ENCODE results near the gene EWSR1. TPM values are rescaled to one million over a fixed set of nuclear protein-coding genes. Genes with fewer than 3 reads are reported as not detected.

Gene EWSR1
- total and polyA plus RNA-seq, 7 experiments from 2014 or later: 189 to 366 (median 263) TPM

GRCh38 chr22:29325356-29325755 lies 57.3 kb downstream of the EWSR1 start:
- no peak for DNase-seq
- H3K4me3 Mint-ChIP-seq: no peak overlapping the region
- no peak overlapping the region for H3K4me3 ChIP-seq (ENCODE audit: low read length)
- no peaks in the 10 kb centered on the region for H3K9me3 ChIP-seq (ENCODE audit: control insufficient read depth in 2 of 3, low read length in 3 of 3)
- no peaks in the 10 kb centered on the region for H3K27me3 Mint-ChIP-seq
- H3K36me3 ChIP-seq (ENCODE audit: control insufficient read depth in 2 of 3, insufficient read depth in 3 of 3, low read length in 3 of 3): peaks cover 0 to 41% (median 0%) of the 10 kb centered on the region in 3 experiments
- H3K27ac ChIP-seq (ENCODE audit: low read depth, low read length): no peak overlapping the region
- H3K4me1 Mint-ChIP-seq: peaks cover 0 to 7% (median 0%) of the 10 kb centered on the region in 7 donors
- CTCF ChIA-PET: no interaction called here
- H3K27me3 ChIP-seq (ENCODE audit: control insufficient read depth in 2 of 2, insufficient read depth in 2 of 2, low read length in 2 of 2): no peaks in the 10 kb centered on the region
- POLR2A ChIA-PET: no interaction called here
- no peak for ATAC-seq
- H3K4me1 ChIP-seq (ENCODE audit: control insufficient read depth in 2 of 2, insufficient read depth in 2 of 2, low read length in 2 of 2): no peaks in the 10 kb centered on the region
- H3K9me3 Mint-ChIP-seq: no peaks in the 10 kb centered on the region
- intact Hi-C loops (cut with micrococcal nuclease): no loop called here
- peaks cover 0 to 8% (median 0%) of the 10 kb centered on the region in 5 donors for H3K36me3 Mint-ChIP-seq
- no peak overlapping the region for H3K27ac Mint-ChIP-seq

- ChIA-PET POLR2A (no interaction called here), CTCF (no interaction called here)
- peaks cover 0 to 7% (median 0%) of the 10 kb centered on the region in 7 donors for H3K4me1 Mint-ChIP-seq
- H3K4me3 Mint-ChIP-seq: no peak overlapping the region
- ATAC-seq (no peak), DNase-seq (no peak)
- H3K27ac ChIP-seq (ENCODE audit: low read depth, low read length): no peak overlapping the region
- no peaks in the 10 kb centered on the region for H3K27me3 ChIP-seq (ENCODE audit: control insufficient read depth in 2 of 2, insufficient read depth in 2 of 2, low read length in 2 of 2)
- H3K27me3 Mint-ChIP-seq: no peaks in the 10 kb centered on the region
- no peaks in the 10 kb centered on the region for H3K9me3 ChIP-seq (ENCODE audit: control insufficient read depth in 2 of 3, low read length in 3 of 3)
- no peak overlapping the region for H3K4me3 ChIP-seq (ENCODE audit: low read length)
- H3K36me3 ChIP-seq (ENCODE audit: control insufficient read depth in 2 of 3, insufficient read depth in 3 of 3, low read length in 3 of 3): peaks cover 0 to 46% (median 0%) of the 10 kb centered on the region in 3 experiments
- no peaks in the 10 kb centered on the region for H3K9me3 Mint-ChIP-seq
- H3K36me3 Mint-ChIP-seq: peaks cover 0 to 8% (median 0%) of the 10 kb centered on the region in 5 donors
- intact Hi-C loops (cut with micrococcal nuclease): no loop called here
- H3K27ac Mint-ChIP-seq: no peak overlapping the region
- H3K4me1 ChIP-seq (ENCODE audit: control insufficient read depth in 2 of 2, insufficient read depth in 2 of 2, low read length in 2 of 2): no peaks in the 10 kb centered on the region
These were observed 57.8 kb downstream of the EWSR1 start for GRCh38 chr22:29325785-29326315.

GRCh38 chr22:29326481-29326880 lies 58.4 kb downstream of the EWSR1 start:
- Mint-ChIP-seq H3K27ac (peak overlapping the region in 2 of 9 donors; percentile 14 to 17), H3K36me3 (peaks cover 0 to 8% (median 0%) of the 10 kb centered on the region in 5 donors), H3K27me3 (no peaks in the 10 kb centered on the region), H3K4me3 (no peak overlapping the region), H3K9me3 (no peaks in the 10 kb centered on the region), H3K4me1 (peaks cover 0 to 7% (median 0%) of the 10 kb centered on the region in 7 donors)
- intact Hi-C loops (cut with micrococcal nuclease): no loop called here
- Histone ChIP-seq H3K9me3 (ENCODE audit: control insufficient read depth in 2 of 3, low read length in 3 of 3) (no peaks in the 10 kb centered on the region), H3K4me3 (ENCODE audit: low read length) (no peak overlapping the region), H3K27me3 (ENCODE audit: control insufficient read depth in 2 of 2, insufficient read depth in 2 of 2, low read length in 2 of 2) (no peaks in the 10 kb centered on the region), H3K4me1 (ENCODE audit: control insufficient read depth in 2 of 2, insufficient read depth in 2 of 2, low read length in 2 of 2) (no peaks in the 10 kb centered on the region), H3K27ac (ENCODE audit: low read depth, low read length) (no peak overlapping the region), H3K36me3 (ENCODE audit: control insufficient read depth in 2 of 3, insufficient read depth in 3 of 3, low read length in 3 of 3) (peaks cover 0 to 52% (median 0%) of the 10 kb centered on the region in 3 experiments)
- CTCF ChIA-PET: no interaction called here
- ATAC-seq (no peak), DNase-seq (no peak)
- POLR2A ChIA-PET: no interaction called here

DNA sequence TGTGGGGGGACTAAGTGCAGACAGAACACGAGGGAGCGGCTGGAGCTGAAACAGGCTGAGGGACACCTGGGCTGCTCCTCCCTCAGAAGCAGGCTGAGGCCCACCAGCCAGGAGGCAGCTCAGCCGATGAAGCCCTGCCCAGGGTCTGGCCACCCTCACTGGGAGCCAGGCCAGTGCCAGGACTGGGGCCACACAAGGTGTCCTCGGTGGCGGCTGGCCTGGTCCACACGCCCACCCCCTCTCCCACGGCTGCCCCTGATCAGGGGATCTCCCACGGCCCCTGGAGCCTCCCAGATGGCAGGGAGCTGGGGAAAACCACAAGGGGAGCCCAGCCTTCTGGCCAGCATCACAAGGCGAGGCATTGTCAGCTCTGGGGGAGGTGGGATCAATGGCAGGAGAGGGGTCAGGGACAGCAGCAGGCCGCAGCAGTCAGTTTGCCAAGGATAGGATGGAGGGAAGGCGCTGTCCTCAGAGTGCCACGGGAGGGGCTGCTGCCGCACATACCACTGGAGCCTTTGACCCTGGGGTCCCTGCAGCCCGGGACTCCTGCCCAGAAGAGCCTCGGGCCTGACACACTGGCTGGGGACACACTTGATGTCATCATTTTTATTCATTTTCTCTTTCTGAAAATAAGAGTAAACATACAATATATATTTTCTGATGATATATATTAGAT lies 59.2 kb downstream of the EWSR1 start:
- Mint-ChIP-seq H3K4me1 (peaks cover 0 to 7% (median 0%) of the 10 kb centered on the region in 7 donors), H3K27ac (no peak overlapping the region), H3K9me3 (peaks cover 0 to 1% (median 0%) of the 10 kb centered on the region in 11 donors), H3K27me3 (no peaks in the 10 kb centered on the region), H3K36me3 (peaks cover 0 to 8% (median 0%) of the 10 kb centered on the region in 5 donors), H3K4me3 (no peak overlapping the region)
- H3K36me3 ChIP-seq (ENCODE audit: control insufficient read depth in 2 of 3, insufficient read depth in 3 of 3, low read length in 3 of 3): peaks cover 0 to 59% (median 0%) of the 10 kb centered on the region in 3 experiments
- POLR2A ChIA-PET: no interaction called here
- no peak overlapping the region for H3K4me3 ChIP-seq (ENCODE audit: low read length)
- H3K9me3 ChIP-seq (ENCODE audit: control insufficient read depth in 2 of 3, low read length in 3 of 3): no peaks in the 10 kb centered on the region
- H3K27me3 ChIP-seq (ENCODE audit: control insufficient read depth in 2 of 2, insufficient read depth in 2 of 2, low read length in 2 of 2): no peaks in the 10 kb centered on the region
- CTCF ChIA-PET: no interaction called here
- no peak for ATAC-seq
- intact Hi-C loops (cut with micrococcal nuclease): no loop called here
- H3K4me1 ChIP-seq (ENCODE audit: control insufficient read depth in 2 of 2, insufficient read depth in 2 of 2, low read length in 2 of 2): no peaks in the 10 kb centered on the region
- no peak overlapping the region for H3K27ac ChIP-seq (ENCODE audit: low read depth, low read length)
- DNase-seq: no peak

GRCh38 chr22:29328055-29328454 lies 60.0 kb downstream of the EWSR1 start:
- ChIA-PET POLR2A (no interaction called here), CTCF (no interaction called here)
- Histone ChIP-seq H3K27ac (ENCODE audit: low read depth, low read length) (no peak overlapping the region), H3K27me3 (ENCODE audit: control insufficient read depth in 2 of 2, insufficient read depth in 2 of 2, low read length in 2 of 2) (no peaks in the 10 kb centered on the region), H3K4me1 (ENCODE audit: control insufficient read depth in 2 of 2, insufficient read depth in 2 of 2, low read length in 2 of 2) (no peaks in the 10 kb centered on the region), H3K4me3 (ENCODE audit: low read length) (no peak overlapping the region), H3K36me3 (ENCODE audit: control insufficient read depth in 2 of 3, insufficient read depth in 3 of 3, low read length in 3 of 3) (peaks cover 0 to 67% (median 0%) of the 10 kb centered on the region in 3 experiments), H3K9me3 (ENCODE audit: control insufficient read depth in 2 of 3, low read length in 3 of 3) (no peaks in the 10 kb centered on the region)
- H3K36me3 Mint-ChIP-seq: peaks cover 0 to 8% (median 0%) of the 10 kb centered on the region in 5 donors
- no peak overlapping the region for H3K27ac Mint-ChIP-seq
- DNase-seq (no peak), ATAC-seq (no peak)
- peaks cover 0 to 7% (median 0%) of the 10 kb centered on the region in 7 donors for H3K4me1 Mint-ChIP-seq
- intact Hi-C loops (cut with micrococcal nuclease): no loop called here
- no peak overlapping the region for H3K4me3 Mint-ChIP-seq
- peaks cover 0 to 1% (median 0%) of the 10 kb centered on the region in 11 donors for H3K9me3 Mint-ChIP-seq
- H3K27me3 Mint-ChIP-seq: no peaks in the 10 kb centered on the region

DNA sequence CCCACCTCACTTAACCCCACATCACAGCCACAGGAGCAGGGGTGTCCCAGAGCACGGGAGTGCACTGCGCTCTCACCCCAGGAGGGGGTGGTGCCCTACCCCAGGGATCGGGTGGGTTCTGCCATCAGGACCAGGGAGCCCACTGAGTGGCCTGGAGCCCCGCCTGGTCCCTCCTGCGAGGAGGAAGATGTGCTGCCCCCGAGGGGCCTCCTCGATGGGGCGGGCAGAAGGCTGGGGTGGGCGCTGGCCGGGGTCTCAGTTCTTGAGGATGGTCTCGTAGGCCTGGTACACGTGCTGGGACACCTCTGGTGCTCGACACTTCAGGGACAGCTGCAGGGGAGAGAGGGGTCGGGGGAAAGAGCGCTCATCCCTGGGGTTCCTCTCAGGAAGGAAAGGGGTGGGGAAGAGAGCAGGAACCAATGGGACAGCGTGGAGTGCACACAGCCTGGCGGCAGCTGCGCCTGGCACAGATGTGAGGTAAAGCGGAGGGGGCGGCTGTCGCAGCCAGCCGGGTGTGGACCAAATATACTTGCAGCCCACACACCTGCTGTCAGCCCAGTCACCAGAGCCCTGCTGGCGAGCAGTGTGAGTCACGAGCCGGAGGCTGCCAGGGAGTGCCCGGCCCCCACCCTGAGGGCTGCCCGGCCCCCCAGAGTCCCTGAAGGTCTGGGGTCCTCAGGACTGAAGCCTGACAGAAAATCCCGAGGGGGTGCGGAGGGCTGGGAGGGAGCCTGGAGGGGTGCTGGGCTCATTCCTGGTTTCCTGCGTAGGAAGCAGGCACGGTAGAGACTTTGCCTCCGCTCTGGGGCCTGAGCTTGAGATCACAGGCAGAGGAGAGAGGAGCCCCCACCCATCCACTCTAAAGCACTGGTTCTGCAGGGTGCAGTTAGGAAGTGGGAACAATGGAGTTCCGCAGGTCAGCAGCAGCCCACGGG lies 60.8 kb downstream of the EWSR1 start:
- peaks cover 0 to 8% (median 0%) of the 10 kb centered on the region in 5 donors for H3K36me3 Mint-ChIP-seq
- Histone ChIP-seq H3K4me3 (ENCODE audit: low read length) (no peak overlapping the region), H3K27me3 (ENCODE audit: control insufficient read depth in 2 of 2, insufficient read depth in 2 of 2, low read length in 2 of 2) (no peaks in the 10 kb centered on the region), H3K4me1 (ENCODE audit: control insufficient read depth in 2 of 2, insufficient read depth in 2 of 2, low read length in 2 of 2) (no peaks in the 10 kb centered on the region), H3K36me3 (ENCODE audit: control insufficient read depth in 2 of 3, insufficient read depth in 3 of 3, low read length in 3 of 3) (peaks cover 0 to 75% (median 0%) of the 10 kb centered on the region in 3 experiments), H3K27ac (ENCODE audit: low read depth, low read length) (no peak overlapping the region), H3K9me3 (ENCODE audit: control insufficient read depth in 2 of 3, low read length in 3 of 3) (no peaks in the 10 kb centered on the region)
- ChIA-PET POLR2A (no interaction called here), CTCF (no interaction called here)
- intact Hi-C loops (cut with micrococcal nuclease): no loop called here
- H3K27ac Mint-ChIP-seq: no peak overlapping the region
- peaks cover 0 to 1% (median 0%) of the 10 kb centered on the region in 11 donors for H3K9me3 Mint-ChIP-seq
- ATAC-seq (no peak), DNase-seq (no peak)
- H3K4me3 Mint-ChIP-seq: no peak overlapping the region
- peaks cover 0 to 3% (median 0%) of the 10 kb centered on the region in 7 donors for H3K4me1 Mint-ChIP-seq
- H3K27me3 Mint-ChIP-seq: no peaks in the 10 kb centered on the region
